KG1 (cell line): ENCODE measurements around the gene SARNP.
"Not testable (repeated sequence)": the region's sequence is repeated elsewhere in the genome, so short reads cannot be mapped to it uniquely, and the experiment has no call there.

ENCODE experiments used
- DNase-seq: peaks from one replicate; lab custom pipeline; 2025; lab: John Stamatoyannopoulos, UW

Gene SARNP

GRCh38 chr12:55817345-55818139 is at the start of gene SARNP, which contains the start of gene ORMDL2:
TSS of gene SARNP (minus strand) at chr12:55817724. CDS start at chr12:55817701, 23 bp downstream.
TSS of gene ORMDL2 (plus strand) at chr12:55818041. CDS start at chr12:55819000, 959 bp downstream.
- peak; percentile 55 for DNase-seq

DNA sequence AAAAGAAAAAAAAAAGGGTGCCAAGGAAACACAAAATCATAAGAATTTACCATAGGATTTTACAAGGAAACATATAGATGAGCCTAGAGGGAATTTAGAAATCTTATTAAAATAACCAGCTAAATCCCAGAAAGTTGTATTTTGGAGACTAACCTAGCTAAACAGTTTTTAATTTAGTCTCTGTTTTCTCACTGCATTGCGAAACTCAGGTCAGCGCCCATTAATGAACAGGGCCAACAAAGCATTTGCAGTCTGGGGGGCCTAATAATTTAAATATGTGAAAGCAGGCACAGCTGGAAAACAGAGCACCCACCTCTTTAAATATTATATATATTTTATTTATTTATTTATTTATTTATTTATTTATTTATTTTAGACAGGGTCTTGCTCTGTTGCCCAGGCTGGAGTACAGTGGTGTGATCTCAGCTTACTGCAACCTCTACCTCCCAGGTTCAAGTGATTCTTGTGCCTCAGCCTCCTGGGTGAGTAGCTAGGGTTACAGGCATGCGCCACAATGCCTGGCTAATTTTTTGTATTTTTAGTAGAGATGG is 49.0 kb upstream of the SARNP start:
- not testable (repeated sequence) for DNase-seq

GRCh38 chr12:55865327-55865726 is 47.8 kb upstream of the SARNP start:
- no peak for DNase-seq

DNA sequence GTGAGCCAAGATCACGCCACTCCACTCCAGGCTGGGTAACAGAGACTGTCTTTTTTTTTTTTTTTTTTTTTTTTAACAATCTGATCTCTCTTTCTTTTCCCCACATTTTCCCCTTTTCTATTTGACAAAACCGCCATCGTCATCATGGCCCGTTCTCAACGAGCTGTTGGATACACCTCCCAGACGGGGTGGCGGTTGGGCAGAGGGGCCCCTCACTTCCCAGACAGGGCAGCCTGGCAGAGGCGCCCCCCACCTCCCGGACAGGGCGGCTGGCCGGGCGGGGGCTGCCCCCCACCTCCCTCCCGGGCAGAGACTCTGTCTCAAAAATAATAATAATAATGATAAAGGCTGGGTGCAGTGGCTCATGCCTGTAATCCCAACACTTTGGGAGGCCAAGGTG is 45.4 kb upstream of the SARNP start:
- not testable (repeated sequence) for DNase-seq

- no peak for DNase-seq
These were observed 44.8 kb upstream of the SARNP start for GRCh38 chr12:55862286-55862685.

GRCh38 chr12:55861871-55862270 is 44.3 kb upstream of the SARNP start:
- DNase-seq, result no peak

- DNase-seq, result no peak
These were observed 43.9 kb upstream of the SARNP start for GRCh38 chr12:55861396-55861795.

DNA sequence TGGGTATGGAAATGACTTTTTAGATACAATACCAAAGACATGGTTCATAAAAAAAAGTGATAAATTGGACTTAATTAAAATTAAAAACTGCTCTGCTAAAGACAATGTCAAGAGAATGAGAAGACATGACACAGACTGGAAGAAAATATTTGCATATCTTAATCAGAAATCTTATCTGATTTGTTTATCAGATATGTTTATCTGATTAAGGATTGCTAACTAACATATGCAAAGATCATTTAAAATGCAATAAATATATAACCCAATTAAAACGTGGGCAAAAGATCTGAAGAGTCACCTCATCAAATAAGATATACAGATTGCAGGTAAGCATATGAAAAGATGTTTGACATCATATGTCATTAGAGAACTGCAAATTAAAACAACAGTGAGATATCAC is 35.2 kb upstream of the SARNP start:
- no peak for DNase-seq

GRCh38 chr12:55850893-55851292 is 33.4 kb upstream of the SARNP start:
- DNase-seq, result no peak

- no peak for DNase-seq
These were observed 32.9 kb upstream of the SARNP start for GRCh38 chr12:55850401-55850800.

GRCh38 chr12:55849616-55850343 is 32.3 kb upstream of the SARNP start:
- DNase-seq, result no peak

DNA sequence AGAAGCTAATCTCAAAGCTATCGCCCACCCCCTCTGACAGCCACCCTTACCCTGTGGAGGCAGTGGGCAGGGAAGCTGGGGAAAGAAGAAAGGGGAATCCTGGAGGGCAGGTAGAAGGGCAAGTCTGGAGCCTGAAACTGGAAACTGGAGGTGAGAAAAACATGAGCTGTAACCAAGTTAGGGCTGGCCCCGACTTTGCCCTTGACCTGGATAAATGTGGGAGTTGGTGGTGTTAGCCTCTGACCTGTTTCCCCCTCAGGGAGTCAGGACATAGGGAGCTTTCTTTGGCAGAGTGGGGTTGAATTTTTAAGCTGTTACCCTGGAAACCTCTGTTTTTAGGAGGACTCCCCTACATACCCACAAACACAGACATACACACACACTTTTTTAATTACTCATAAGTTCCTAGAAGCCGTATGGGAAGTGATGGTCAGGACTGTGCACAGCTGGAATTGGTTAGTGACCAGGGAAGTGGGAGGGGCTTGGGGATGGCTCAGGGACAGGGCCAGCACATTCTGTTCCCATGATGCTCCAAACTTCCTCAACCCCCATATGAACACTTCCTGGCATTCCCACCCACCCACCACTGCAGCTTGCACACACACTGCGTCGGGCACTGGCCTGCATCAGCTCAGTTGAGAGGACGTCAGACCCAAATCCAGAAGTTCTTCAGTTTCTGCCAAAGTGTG is 30.2 kb upstream of the SARNP start:
- no peak for DNase-seq

DNA sequence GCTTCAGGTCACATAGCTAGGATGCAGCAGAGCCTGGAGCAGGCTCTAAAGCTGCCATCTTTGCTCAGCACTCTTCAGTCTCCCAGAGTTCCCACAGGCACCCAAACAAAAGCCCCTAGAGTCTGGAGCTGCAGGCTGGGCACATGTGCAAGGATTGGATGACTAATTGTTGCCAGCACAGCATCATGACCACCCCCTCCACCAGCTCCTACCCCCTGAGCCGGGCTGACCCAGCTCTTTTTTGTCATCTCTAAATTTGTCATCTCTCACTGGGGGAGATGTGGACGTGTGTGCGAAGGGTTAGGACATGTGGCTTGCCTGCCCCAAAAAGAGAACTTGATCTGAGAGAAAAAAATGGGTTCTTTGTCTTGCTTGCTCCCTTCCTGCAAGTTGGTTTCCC is 29.5 kb upstream of the SARNP start:
- no peak for DNase-seq

DNA sequence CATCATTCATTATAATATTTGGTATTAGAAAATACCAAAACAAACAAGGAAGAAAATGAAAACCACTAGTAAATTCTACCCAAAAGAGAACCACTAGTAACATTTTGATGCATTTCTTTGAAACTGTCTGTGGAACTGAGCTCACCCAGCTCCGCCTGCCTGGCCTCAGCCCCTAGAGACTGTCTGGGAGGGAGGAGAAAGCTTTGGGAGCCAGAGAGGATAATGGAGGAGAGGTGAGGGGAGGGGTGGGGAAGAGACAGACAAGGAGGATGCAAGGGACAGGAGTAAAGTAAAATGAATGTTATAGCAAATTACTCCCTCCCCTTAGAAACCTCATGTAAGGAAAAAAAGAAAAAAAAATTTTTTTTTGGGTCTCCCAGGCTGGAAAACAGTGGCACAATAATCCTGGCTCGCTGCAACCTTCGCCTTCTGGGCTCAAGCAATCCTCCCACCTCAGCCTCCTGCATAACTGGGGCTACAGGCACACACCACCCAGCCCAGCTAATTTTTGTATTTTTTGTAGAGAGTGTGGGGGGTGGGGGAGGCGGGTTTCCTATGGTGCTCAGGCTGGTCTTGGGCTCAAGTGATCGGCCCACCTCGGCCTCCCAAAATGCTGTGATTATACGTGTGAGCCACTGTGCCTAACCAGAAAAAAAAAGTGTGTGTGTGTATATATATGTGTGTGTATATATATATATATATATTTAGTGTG is 28.4 kb upstream of the SARNP start:
- no peak for DNase-seq

DNA sequence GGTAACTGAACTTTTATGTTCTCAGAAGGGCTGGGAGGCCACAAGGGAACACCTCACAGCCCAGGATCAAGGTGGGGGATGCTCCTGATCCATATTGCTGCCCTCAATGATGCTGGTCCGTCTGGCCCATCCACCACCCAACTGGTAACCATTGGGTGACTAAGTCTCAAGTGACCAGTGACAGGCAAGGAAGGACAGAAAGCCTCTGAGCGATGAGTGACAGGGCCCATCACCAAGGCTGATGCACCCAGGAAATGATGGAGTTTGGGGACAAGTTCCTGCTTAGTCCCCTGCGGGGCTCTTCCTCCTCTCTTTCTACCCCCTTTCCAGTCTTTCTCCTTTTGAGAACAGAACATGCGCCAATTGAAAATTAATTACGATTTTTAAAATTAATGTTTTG is 27.8 kb upstream of the SARNP start:
- DNase-seq, result no peak

DNA sequence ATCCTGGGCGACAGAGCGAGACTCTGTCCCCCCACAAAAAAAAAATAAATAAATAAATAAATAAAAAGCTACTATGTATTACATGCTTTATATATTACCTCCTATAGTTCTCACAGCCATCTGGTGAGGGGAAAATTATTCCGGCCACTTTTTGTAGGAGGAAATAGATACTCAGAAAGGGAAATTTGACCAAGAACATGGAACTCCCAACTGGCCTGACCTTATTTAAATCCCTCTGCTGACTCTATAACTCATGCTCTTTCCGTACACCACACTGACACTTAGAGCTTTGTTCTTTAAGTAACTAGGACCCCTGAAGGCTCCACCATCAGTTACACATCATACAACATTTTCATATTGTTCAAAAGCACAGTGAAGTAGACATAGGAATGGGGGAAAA is 27.4 kb upstream of the SARNP start:
- DNase-seq, result no peak

GRCh38 chr12:55843431-55843830 is 25.9 kb upstream of the SARNP start:
- no peak for DNase-seq

- DNase-seq, result no peak
These were observed 25.3 kb upstream of the SARNP start, which contains the start of gene MMP19 for GRCh38 chr12:55842681-55843429. TSS of gene MMP19 (minus strand) at chr12:55842936. CDS start at chr12:55842830, 106 bp downstream.

GRCh38 chr12:55840581-55841351 is 23.2 kb upstream of the SARNP start:
- DNase-seq, result no peak
